H1 (cell line): Measurements from ENCODE around the gene VSNL1. TPM values are rescaled to one million over a fixed set of nuclear protein-coding genes. Genes with fewer than 3 reads are reported as not detected.

Experiments used
- FOSL1 ChIP-seq: IDR thresholded peaks from 2 replicates; pipeline ENCODE4 v1.6.1; 2011; ENCODE audit warnings: mild to moderate bottlenecking, low read depth, low read length, moderate library complexity; ENCODE audit not compliant: insufficient read depth
- polyA plus RNA-seq, 7 experiments: library from polyadenylated mRNA; depleted of rRNA in 3 of 7; stranded (reverse) in 5 of 7; unstranded in 2 of 7; fragments of >200 nt in 5 of 7; fragments of 200-250 nt in 2 of 7; gene quantifications; 1 replicate in 5 of 7; 2 replicates in 1 of 7; 4 replicates in 1 of 7; pipeline versions ENCODE4 v1.2.1 to v1.2.3, GENCODE V29; 2011 to 2013; ENCODE audit warnings: missing spikeins in 2 of 7, mixed read lengths in 2 of 7
- total RNA-seq: library from RNA; stranded (reverse); fragmentation: NEBNext Ultra II Directional; extraction: Animal tissue kit (Norgen Biotek cat#: 25700); gene quantifications from 2 replicates; pipeline ENCODE4 v1.2.1, GENCODE V29; 2021

VSNL1 gene
- total and polyA plus RNA-seq, 2 of the 8 experiments (the other 6 are each of a cell fraction or from before 2014, with no cell fraction given), result 49.4 to 108 TPM

DNA sequence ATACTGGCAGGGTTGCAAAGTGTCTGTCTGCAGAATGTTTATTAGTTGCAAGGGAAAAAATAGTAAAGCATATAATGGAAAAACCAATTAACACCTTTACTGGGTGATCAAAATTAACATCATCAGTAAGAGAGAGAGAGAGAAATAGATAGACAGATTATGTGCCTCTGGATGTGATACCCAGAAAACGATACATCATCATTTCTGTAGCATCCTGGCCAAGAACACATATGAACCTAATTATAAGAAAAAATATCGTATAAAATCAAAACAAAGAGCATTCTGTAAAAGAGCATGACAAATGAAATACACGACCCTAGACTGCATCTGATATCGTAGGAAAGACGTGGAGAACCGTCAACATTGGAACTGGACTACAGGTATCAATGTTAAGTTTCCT lies 148.5 kb downstream of the VSNL1 start (continued):
- TF ChIP-seq FOSL1, result no peak
- TF ChIP-seq, all 59 proteins: peak for 0
